ENCODE data around the gene LIPN.
A peak's percentile ranks its signal among the peaks of the same experiment; 100 is the strongest.

LIPN gene

DNA sequence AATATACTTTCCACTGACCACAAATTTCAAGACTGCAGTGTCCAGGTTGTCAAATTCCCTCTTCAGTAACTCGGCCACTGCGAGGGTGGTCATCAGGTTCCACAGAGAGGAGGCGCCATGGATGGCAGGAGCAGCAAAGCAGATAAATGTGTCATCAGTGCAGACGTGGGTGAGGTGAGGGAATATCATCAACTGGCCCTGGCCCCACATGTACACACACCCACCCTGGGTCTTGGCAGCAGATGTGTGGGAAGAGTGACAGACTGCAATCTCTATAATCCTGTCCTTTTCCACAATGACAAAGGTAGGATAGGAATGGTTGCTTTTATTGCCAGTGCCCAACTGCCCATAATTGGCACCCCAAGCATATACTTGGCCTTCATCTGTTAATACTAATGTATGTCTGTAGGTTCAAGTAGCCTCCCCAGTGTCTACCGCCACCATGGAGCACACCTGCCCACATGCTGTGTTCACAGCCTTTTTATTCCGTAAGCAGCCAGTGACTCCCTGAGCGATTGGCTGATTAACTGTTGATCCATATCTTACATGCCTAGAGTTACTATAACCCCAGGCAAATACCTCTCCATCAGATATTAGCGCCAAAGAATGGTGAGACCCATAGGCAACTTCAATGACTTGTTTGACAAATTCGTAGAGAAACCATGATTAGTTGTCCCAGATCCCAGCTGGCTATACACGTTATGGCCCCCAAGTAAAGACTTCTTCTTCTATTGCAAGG is 26.4 kb downstream of the LIPN start:
- no peak for DNase-seq

DNA sequence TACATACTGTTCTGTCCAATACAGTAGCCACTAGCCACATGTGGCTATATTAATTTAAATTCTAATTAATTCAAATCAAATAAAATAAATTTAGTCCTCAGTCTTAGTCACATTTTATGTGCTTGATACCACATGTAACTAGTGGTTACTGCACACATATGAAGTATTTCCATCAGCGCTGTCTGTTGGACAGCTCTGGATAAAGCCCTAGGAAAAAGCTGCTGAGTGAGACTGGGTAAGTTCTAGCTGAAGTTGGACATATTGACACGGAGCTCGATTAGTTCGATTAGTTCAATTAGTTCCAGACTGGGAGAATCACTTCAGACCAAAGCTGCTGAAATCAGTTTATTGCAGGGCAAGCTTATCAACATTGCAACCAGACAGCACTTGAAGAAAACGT is 27.6 kb downstream of the LIPN start:
- DNase-seq, result no peak

DNA sequence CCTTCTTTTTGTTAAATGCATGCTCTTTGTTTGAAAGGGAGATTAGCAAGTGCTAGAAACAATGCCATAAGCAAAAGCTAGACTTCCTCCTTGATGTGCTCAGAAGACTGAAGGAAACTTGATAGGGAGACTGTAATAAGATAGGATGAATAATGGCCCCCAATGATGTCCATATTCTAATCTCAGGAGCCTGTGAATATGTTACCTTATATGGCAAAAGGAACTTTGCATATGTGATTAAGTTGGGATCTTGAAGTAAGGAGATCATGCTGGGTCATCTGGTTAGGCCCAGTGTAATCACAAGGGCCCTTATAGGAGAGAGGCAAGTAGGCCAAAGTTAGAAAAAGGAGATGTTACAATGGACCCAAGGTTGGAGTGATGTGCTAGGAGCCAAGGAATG is 29.1 kb downstream of the LIPN start:
- no peak for DNase-seq

- DNase-seq, result no peak
Measured at GRCh38 chr10:88791924-88792323, 32.1 kb downstream of the LIPN start.

DNA sequence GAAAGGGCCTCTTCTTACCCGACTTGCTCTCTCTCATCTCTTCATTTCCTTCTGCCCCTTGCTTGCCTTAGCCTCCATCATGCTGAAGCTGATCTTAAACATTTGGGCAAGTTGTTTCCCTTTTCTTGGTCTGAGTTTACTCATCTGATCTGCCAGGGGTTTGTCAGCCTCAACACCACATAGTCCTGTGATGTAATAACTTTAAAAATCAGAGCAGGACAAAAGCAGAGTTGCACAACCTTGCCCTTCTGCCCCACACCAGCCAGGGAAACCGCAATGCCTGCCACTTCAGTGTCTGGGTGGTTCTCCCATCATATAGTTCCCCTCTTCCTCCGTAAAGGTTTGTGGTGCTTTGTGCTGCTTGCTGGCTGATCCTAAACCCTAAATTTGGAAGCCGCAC is 32.8 kb downstream of the LIPN start:
- no peak for DNase-seq

DNA sequence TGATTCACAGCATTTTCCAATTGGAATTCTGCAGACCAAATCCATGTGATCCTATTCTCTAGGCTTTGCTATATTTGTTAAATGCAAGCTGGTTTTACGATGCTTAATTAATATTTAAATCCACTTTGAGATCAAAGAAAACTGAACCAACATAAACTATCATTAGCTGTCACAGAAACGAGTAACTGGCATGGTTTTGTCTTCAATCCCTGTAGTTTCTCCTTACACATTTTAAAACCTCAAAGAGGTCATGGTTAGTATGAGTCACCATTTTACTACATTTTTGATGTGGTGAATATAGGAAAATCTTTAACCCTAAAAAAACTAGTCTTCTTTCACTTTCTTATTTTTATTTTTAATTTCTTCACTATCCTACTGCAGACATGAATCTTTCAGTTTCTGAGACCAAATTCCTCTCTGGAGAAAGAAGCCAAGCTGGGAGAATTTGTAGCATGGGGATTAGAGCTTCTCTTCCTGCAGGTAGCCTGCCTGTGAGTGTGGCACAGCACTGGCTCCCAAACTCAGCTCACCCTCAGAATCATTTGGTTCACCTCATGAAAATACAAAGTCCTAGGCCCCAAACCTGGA is 34.0 kb downstream of the LIPN start:
- peak; percentile 29 for DNase-seq

- no peak for DNase-seq
Measured at GRCh38 chr10:88794731-88795130, 34.9 kb downstream of the LIPN start.

DNA sequence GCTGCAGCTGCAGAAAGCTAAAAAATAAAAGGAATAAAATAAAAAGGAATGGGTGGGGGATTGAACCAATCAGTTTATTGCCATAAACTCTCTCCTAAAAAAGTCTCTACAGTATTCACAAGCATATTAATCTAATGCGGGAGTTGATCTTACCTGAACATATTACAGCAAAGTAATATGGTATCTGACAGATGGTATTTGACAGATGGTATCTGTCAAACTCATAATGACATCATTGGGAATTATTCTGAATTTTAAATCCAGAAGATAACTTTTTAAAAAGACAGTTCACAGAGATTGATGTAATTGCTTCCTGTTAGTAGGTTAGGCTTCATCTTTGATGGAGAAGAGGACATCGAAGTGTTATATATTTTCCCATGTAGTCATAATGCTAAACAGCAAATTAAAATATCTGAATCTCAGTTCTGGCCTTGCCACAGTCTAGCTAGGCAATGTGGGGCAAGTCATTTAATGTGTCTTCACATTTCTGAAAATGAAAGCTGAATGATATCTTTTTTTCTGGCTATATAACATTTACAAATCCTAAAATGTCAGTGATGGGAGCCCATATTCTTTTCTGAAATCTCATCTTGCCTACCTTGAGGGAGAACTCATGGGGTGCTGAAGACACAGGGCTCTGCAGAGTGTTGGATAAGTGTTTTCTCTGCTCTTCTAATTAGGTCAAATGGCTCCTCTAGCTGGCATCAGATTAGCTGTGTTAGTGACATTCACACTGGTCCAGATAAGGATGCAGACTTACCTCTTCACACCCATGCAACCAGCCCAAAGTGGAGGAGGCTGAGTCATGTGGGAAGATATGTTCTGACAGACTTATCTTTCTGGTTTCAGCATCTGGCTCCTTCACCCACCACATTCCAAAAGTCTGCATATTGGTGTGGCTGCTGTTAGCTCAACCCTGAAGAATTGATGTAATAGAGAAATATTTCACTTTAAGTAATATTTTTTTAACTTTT is 40.6 kb downstream of the LIPN start:
- DNase-seq, result no peak

DNA sequence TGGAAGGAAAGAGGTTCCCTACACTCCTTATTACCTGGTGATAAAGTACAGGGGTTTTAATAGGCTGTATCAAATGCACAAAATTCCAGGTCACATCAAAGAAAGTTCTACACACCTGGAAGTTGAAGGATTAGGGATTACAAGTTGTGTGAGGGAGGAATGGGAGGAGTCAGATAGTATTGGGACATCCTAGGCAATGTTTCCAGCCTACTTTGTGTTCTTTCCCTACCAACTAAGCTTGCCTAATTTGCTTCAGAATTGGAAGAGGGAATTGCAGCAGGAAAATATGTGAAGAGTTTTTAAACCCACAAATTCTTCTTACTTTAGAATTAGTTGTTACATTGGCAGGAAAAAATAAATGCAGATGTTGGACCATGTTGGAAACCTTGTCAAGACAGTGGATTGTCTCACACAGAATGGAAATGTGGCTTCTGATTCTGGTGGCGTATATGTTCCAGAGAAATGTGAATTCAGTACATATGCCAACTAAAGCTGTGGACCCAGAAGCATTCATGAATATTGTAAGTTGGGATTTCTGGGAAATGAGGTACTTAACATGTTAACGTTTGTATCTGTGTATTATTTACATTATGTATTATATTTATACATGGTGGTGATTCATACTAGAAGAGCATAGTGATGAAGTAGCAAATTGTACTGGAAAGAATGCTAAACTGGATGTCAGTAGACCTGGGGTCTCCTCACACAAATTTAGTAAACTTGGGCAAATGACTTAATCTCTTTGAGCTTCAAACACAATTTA is 42.9 kb downstream of the LIPN start, which contains the start of gene LIPM:
Gene LIPM, plus strand, starts transcription at position 208 of the 763 bp plus-strand sequence. Its CDS starts 167 bp downstream, at position 375.
- DNase-seq, result no peak

- no peak for DNase-seq
Measured at GRCh38 chr10:88803641-88804040, 43.8 kb downstream of the LIPN start.

DNA sequence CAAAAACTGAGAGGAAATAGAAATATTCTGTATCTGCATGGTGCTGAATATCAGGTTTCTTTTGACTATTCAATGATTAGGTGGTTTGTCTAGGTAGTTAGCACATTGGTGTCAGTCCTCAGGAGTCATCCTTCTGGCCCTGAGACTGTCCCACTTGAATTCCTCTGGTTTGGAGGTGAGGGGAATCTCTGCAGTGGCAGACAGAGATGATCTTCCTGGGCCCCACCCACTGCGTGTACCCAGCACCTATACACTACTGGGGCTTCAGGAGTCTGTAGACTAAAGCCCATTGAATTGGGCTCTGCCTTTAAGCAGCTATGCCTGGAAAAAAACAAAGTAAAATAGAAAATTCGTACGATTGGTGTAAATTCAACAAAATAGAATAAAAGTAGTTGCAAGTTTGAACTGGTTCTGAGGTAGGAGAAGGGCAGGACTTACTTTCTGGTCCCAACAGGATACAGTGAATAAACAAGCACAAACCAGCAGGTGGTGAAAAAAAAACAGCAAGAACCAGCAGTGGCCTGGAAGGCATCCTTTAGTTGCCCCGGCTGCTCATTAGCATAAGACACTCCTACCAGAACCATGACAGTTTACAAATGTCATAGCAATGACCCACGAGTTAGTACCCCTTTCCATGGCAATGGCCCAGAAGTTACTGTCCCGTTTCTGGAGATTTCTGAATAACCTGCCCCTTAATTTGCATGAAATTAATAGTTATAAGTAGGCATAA is 44.4 kb downstream of the LIPN start:
- no peak for DNase-seq

- no peak for DNase-seq
Measured at GRCh38 chr10:88805361-88805760, 45.5 kb downstream of the LIPN start.

DNA sequence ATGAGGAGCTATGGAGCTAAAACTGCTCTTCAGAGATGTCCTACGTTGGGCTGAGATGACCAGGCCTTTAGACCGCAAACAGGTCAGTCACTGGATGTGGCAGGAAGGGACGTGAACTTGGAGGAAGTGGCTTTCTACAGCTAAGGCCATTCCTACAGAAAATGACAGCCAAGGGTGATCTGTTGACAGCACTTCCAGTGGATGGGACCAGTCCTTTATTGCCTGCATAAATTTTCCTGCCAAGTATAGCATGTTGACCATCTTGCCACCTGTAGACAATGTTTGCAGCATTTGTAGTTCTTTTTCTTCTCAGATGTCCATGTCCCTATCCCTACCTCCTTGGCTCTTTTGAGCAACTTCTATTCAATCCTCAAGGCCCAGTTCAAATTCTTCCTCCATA is 46.1 kb downstream of the LIPN start:
- no peak for DNase-seq

DNA sequence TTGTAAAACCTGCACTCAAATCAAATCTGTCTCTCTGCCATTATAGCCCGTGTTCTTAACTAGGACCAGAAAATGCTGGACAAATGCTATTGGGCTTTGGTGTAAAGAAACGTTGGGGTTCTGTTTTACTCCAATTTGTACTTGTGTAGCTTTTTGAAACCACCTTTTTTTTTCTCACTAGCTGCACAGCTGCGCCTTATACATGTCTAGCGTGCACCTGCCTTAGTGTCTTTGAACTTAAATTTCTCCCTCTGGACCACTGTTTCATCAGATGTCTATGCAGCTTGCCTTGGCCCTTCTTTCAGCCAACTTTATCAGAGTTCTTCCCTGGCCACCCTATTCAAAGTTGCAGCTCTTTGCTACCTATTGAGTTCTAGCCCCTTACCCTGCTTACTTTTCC is 49.8 kb downstream of the LIPN start:
- no peak for DNase-seq

DNA sequence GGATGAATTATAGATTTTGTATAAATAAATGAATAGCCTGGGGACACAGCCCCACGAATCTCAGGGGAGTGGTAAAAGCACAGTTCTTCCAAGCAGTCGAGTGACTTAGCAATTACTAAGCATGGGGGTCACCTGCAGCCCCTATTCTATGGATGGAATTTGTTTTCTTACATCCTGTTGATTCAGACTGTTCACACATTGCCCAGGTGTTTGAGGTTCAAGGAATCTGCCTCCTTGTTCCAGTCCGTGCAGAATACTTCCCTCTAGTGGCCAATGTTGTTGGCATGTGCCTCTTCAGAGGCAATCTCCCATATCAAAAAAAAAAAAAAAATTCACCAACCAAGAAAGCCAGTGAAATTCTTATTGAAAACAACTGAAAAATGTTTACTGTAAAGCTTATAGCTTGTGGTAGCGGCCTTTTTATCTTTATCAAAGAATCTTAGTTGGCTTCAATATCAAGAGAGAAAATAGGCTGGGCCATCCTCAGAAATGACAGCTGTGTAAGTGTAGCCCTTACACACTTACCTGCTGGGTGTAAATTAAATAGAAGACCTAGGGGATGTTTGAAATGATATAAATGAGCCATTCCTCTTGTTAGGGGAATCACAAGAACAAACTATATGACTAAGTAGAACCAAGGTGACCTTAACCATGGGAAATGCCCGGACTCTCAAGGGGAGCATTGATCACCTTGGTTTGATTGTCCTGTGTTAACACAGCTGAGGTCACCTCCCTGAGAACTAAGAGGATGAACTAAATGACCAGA is 50.6 kb downstream of the LIPN start:
- peak; percentile 42 for DNase-seq

- DNase-seq, result no peak
Measured at GRCh38 chr10:88813200-88813599, 53.4 kb downstream of the LIPN start.

DNA sequence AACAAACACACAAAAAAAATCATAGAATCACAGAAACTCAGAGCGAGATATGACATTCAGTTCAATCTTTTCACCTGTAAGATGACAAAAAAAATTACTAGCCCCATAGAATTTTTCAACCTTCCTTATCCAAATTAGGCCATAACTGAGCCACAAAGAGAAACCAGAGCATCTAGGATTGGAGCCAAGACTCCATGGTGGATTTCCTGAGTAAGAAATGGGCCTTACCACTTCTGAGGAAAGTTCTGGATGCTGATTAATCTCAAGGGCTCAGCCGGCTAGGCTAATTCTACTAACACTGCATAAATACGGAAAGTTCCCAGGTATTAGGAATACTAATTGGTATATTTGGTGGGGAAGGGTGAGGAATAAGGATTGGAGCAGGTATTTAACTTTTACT is 59.5 kb downstream of the LIPN start:
- no peak for DNase-seq

GRCh38 chr10:88820748-88821401 is 61.1 kb downstream of the LIPN start:
- no peak for DNase-seq

DNA sequence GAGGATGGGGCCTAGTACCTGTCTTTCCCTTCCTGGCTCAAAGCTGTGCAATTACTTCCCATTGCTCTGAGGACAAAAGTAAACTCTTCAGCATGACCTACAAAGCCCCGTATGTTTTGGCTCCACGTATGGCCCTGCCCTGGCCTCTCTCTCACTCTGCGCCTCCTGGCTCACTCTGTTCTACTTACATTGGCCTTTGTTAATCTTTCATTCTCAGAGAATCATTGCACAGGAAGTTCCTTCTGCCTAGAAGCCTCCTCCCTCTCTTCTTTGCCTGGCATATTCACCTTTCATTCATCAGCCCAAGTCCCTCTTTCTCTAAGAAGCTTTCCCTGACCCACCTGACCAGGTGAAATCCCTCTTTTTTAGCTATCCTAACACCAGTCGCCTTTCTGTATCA is 66.6 kb downstream of the LIPN start:
- no peak for DNase-seq

- no peak for DNase-seq
Measured at GRCh38 chr10:88827671-88828070, 67.9 kb downstream of the LIPN start.

GRCh38 chr10:88828310-88828709 is 68.5 kb downstream of the LIPN start:
- no peak for DNase-seq
